Endodermal cell (in vitro differentiated cells): ENCODE results near the gene IRS2. TPM values are rescaled to one million over a fixed set of nuclear protein-coding genes. Genes with fewer than 3 reads are reported as not detected.

Source experiments
- DNase-seq: peaks from one replicate; pipeline ENCODE4 v3.0.0-alpha.2; 2017
- H3K27ac ChIP-seq: 2 replicates; pipeline ENCODE4 v1.5.1; 2013; ENCODE audit warnings: mild to moderate bottlenecking, low read depth, low read length, moderate library complexity
- H3K27me3 ChIP-seq: 2 replicates; pipeline ENCODE4 v1.6.1; 2013; ENCODE audit warnings: mild to moderate bottlenecking, low read length, moderate library complexity; ENCODE audit not compliant: insufficient read depth, control insufficient read depth, poor library complexity, severe bottlenecking
- H3K36me3 ChIP-seq: 2 replicates; pipeline ENCODE4 v1.7.0; 2013; ENCODE audit warnings: mild to moderate bottlenecking, low read length, moderate library complexity; ENCODE audit not compliant: control insufficient read depth, insufficient read depth
- H3K4me1 ChIP-seq: one replicate; pipeline ENCODE4 v1.7.0; 2013; ENCODE audit warnings: low read length; ENCODE audit not compliant: control insufficient read depth, insufficient read depth
- H3K4me3 ChIP-seq: 2 replicates; pipeline ENCODE4 v1.5.1; 2013; ENCODE audit warnings: mild to moderate bottlenecking, low read length, moderate library complexity
- H3K9ac ChIP-seq: 2 replicates; pipeline ENCODE4 v1.6.1; 2013; ENCODE audit warnings: mild to moderate bottlenecking, low read length, moderate library complexity; ENCODE audit not compliant: poor library complexity, severe bottlenecking; ENCODE audit errors: extremely low read depth
- H3K9me3 ChIP-seq: 2 replicates; pipeline ENCODE4 v1.6.1; 2013; ENCODE audit warnings: mild to moderate bottlenecking, low read length, moderate library complexity; ENCODE audit not compliant: control insufficient read depth
- H3K27ac Mint-ChIP-seq: 2 replicates; pipeline ENCODE4 v1.8.0; 2020; ENCODE audit warnings: mixed read lengths
- H3K27me3 Mint-ChIP-seq: 2 replicates; pipeline ENCODE4 v1.8.0; 2021; ENCODE audit warnings: mild to moderate bottlenecking, mixed read lengths; ENCODE audit not compliant: insufficient read depth
- H3K36me3 Mint-ChIP-seq: 2 replicates; pipeline ENCODE4 v1.8.0; 2020; ENCODE audit warnings: low read depth, mixed read lengths
- H3K4me1 Mint-ChIP-seq: 2 replicates; pipeline ENCODE4 v1.8.0; 2020; ENCODE audit warnings: mixed read lengths
- H3K4me3 Mint-ChIP-seq: 2 replicates; pipeline ENCODE4 v1.8.0; 2020; ENCODE audit warnings: mild to moderate bottlenecking, moderate library complexity, mixed read lengths
- H3K9me3 Mint-ChIP-seq: 2 replicates; pipeline ENCODE4 v1.8.0; 2020; ENCODE audit warnings: mild to moderate bottlenecking, mixed read lengths
- WGBS, 2 experiments: methylation state at CpG; one replicate each; pipeline versions ENCODE4 v1.1.5 to v1.1.7; 2013; ENCODE audit warnings: missing lambda C conversion rate in 2 of 2, mixed read lengths in 1 of 2; ENCODE audit not compliant: insufficient coverage in 1 of 2, insufficient read length in 1 of 2; 5-methylcytosine and 5-hydroxymethylcytosine counted together
- total RNA-seq, 2 donors: library from RNA; stranded (reverse); fragmentation: NEBNext Ultra II Directional in 1 of 2; extraction: Animal tissue kit (Norgen Biotek cat#: 25700) in 1 of 2; gene quantifications; 2 replicates in 1 of 2; 3 replicates in 1 of 2; pipeline ENCODE4 v1.2.1, GENCODE V29; 2021
- TF ChIP-seq, protein P1 (sequence below): fragments of 200-600 bp; sonication (generic); conservative IDR thresholded peaks from 2 replicates; pipeline ENCODE4 v1.5.0; 2021; ENCODE audit warnings: antibody characterized with exemption, mild to moderate bottlenecking

The IRS2 gene
- total RNA-seq, 2 donors from 2014 or later = 16.9 to 23.7 TPM

DNA sequence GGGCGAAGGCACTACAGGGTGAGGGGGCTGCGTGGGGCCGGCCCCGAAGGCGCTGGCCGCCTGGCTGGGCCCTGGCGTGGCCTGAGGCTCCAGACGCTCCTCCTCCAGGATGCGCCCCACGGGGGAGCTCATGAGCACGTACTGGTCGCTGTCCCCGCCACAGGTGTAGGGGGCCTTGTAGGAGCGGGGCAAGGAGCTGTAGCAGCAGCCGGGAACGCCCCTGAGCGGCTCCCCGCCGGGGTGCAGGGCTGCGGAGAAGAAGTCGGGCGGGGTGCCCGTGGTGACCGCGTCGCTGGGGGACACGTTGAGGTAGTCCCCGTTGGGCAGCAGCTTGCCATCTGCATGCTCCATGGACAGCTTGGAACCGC lies 3.0 kb downstream of the IRS2 start:
- Mint-ChIP-seq H3K4me1 (peaks cover 34% of the 10 kb centered on the region), H3K27ac (no peak overlapping the region), H3K36me3 (peaks cover 16% of the 10 kb centered on the region), H3K9me3 (no peaks in the 10 kb centered on the region), H3K27me3 (peaks cover 6% of the 10 kb centered on the region), H3K4me3 (peak overlapping the region; percentile 67)
- Histone ChIP-seq H3K4me3 (no peak overlapping the region), H3K36me3 (peaks cover 3% of the 10 kb centered on the region), H3K27me3 (no peaks in the 10 kb centered on the region), H3K27ac (no peak overlapping the region), H3K4me1 (no peaks in the 10 kb centered on the region), H3K9ac (no peak overlapping the region), H3K9me3 (no peaks in the 10 kb centered on the region)
- peak; percentile 87 for DNase-seq
- WGBS, 2 experiments = 87 to 92% methylated on average over 13 to 29 of the region's 29 CpGs
- TF ChIP-seq, protein P1, sequence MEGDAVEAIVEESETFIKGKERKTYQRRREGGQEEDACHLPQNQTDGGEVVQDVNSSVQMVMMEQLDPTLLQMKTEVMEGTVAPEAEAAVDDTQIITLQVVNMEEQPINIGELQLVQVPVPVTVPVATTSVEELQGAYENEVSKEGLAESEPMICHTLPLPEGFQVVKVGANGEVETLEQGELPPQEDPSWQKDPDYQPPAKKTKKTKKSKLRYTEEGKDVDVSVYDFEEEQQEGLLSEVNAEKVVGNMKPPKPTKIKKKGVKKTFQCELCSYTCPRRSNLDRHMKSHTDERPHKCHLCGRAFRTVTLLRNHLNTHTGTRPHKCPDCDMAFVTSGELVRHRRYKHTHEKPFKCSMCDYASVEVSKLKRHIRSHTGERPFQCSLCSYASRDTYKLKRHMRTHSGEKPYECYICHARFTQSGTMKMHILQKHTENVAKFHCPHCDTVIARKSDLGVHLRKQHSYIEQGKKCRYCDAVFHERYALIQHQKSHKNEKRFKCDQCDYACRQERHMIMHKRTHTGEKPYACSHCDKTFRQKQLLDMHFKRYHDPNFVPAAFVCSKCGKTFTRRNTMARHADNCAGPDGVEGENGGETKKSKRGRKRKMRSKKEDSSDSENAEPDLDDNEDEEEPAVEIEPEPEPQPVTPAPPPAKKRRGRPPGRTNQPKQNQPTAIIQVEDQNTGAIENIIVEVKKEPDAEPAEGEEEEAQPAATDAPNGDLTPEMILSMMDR = peak; percentile 50

DNA sequence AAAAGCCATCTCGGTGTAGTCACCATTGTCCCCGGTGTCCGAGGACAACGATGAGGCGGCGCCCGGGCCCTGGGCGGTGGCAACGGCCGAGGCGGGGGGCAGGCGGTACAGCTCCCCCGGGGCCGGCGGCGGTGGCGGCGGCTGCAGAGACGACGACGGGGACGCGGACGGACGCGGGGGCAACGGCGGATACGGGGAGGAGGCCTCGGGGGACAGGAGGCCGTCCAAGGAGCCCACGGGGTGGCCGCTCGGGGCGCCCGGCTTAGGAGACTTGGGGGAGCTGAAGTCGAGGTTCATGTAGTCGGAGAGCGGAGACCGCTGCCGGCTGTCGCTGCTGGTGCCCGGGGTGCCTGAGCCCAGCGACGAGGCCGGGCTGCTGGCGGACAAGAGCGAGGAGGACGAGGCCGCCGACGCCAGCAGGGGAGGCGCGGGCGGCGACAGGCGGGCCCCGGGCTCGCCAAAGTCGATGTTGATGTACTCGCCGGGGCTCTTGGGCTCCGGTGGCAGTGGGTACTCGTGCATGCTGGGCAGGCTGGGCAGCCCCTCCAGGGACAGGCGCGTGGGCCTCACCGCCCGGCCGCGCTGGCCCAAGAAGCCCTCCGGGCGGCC lies 3.5 kb downstream of the IRS2 start:
- Mint-ChIP-seq H3K4me1 (peaks cover 40% of the 10 kb centered on the region), H3K4me3 (no peak overlapping the region), H3K9me3 (no peaks in the 10 kb centered on the region), H3K27me3 (peaks cover 2% of the 10 kb centered on the region), H3K36me3 (peaks cover 16% of the 10 kb centered on the region), H3K27ac (no peak overlapping the region)
- Histone ChIP-seq H3K36me3 (peaks cover 3% of the 10 kb centered on the region), H3K9me3 (no peaks in the 10 kb centered on the region), H3K4me3 (no peak overlapping the region), H3K9ac (no peak overlapping the region), H3K27me3 (no peaks in the 10 kb centered on the region), H3K27ac (no peak overlapping the region), H3K4me1 (no peaks in the 10 kb centered on the region)
- no peak for DNase-seq
- TF ChIP-seq, protein P1 = no peak
- 95 to 96% methylated on average over 29 to 72 of the region's 72 CpGs for WGBS, 2 experiments

DNA sequence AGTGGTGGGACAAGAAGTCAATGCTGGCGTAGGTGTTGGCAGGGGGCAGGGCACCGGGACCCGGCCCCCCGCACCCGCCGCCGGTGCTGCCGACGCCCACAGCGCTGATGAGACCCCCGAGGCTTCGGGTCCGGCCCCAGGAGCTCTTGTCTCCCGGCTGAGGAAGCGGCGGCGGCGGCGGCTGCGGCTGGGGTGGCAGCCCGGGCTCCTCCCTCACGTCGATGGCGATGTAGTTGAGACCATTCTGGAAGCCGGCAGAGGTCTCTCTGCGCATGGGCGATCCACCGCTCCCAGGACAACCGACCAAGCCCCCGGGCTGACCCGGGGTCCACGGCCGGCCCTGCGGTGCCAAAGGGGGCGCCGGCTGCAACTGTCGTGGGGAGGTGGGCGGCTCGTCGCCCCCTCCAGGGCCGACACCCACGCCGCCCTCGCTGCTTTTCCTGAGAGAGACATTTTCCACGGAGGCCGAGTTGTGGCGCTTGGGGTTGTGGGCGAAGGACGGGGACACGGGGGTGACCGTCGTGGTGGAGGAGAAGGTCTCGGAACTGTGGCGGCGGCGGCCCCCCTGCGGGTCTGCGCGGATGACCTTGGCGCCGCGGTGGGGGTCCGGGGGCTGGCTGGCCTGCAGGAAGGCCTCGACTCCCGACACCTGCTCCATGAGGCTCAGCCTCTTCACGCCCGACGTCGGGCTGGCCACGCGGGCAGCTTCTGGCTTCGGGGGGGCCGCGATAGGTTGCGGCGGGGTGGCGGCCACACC lies 4.1 kb downstream of the IRS2 start:
- H3K9ac ChIP-seq = no peak overlapping the region
- DNase-seq = no peak
- no peaks in the 10 kb centered on the region for H3K27me3 ChIP-seq
- H3K9me3 ChIP-seq = no peaks in the 10 kb centered on the region
- H3K4me3 Mint-ChIP-seq = peak overlapping the region; percentile 51
- H3K4me1 ChIP-seq = no peaks in the 10 kb centered on the region
- H3K27me3 Mint-ChIP-seq = peaks cover 2% of the 10 kb centered on the region
- no peak overlapping the region for H3K27ac ChIP-seq
- H3K36me3 ChIP-seq = peaks cover 3% of the 10 kb centered on the region
- peaks cover 40% of the 10 kb centered on the region for H3K4me1 Mint-ChIP-seq
- H3K36me3 Mint-ChIP-seq = peaks cover 16% of the 10 kb centered on the region
- TF ChIP-seq, protein P1 = no peak
- 96 to 98% methylated on average over 43 to 77 of the region's 77 CpGs for WGBS, 2 experiments
- no peak overlapping the region for H3K27ac Mint-ChIP-seq
- no peak overlapping the region for H3K4me3 ChIP-seq
- H3K9me3 Mint-ChIP-seq = no peaks in the 10 kb centered on the region
